ENCODE results near the gene SERTM1.

The SERTM1 gene

DNA sequence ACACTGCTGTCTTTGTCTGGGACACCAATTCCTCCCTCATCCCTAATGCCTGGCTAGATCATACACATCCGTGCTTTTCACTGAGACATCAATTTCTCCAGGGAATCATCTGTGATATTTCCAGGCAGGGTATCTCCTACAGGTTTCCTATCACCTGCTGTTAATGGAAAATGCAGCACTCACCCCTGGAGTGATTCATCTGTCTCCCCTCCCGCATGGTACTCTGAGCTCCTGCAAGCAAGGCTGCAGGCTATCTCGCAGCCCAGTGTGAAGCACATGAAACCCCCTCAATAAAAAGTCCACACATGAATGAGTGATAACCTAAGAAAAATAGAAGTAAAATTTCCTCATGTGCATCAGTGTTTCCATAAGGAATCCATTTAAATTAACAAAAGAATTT lies 38.5 kb downstream of the SERTM1 start:
- DNase-seq (ENCODE audit: low read depth) = no peak

- DNase-seq (ENCODE audit: low read depth) = no peak
These were observed 39.0 kb downstream of the SERTM1 start for GRCh38 chr13:36712770-36713169.

DNA sequence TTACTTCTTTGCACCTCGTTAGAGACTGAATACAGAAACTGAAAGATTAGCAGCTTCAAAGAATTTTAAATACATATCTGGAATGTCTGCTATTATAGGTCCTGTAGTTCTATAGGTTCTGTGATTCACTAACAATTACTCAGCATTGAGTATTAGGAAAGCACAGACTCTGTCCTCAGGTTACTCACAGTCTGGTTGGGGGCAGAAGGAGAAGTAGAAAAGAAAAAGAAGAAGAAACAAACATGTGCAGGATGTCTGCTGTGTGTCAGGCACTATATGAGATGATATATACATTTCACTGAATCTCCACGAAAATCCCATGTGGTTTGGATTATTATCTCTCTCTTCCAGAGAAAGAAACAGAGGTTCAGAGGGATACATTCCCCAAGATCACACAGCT lies 40.1 kb downstream of the SERTM1 start:
- no peak for DNase-seq (ENCODE audit: low read depth)

DNA sequence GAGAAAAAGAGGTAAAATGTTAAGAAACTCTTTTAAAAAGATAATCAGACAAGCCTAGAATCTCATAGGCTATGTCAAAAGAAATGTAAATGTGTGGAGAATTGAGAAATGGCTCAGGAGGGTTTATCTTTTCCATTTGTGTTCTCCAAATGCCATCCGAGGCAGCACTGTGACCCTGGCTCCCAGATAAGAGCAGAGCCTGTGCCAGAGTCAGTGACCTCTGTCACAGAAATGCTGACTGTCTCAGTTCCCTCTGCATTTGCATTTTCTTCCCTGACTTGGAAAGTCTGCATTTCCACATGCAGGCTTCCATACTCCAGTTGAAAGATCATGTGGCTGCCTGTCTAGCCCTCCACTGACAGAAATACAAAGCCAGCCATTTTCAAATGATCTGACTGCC lies 42.0 kb downstream of the SERTM1 start:
- no peak for DNase-seq (ENCODE audit: low read depth)

DNA sequence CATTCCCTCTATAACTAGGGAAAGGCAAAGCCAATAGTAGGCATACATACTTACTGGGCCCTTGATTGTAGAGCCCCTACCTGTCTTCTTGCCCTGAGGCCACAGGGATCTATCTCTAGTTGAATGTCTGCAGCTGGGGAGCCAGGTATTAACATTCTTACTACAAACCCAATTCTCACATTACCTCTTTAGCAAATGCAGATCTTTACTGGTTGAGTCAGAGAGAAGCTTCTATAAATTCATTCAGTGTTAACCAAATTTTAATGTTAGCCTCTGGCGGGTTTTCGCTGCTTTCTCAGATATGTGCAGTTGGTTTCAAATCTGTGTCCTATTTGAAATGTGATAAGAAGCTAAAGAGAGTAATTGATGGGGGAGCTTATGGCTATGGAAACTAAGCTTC lies 43.2 kb downstream of the SERTM1 start:
- no peak for DNase-seq (ENCODE audit: low read depth)

DNA sequence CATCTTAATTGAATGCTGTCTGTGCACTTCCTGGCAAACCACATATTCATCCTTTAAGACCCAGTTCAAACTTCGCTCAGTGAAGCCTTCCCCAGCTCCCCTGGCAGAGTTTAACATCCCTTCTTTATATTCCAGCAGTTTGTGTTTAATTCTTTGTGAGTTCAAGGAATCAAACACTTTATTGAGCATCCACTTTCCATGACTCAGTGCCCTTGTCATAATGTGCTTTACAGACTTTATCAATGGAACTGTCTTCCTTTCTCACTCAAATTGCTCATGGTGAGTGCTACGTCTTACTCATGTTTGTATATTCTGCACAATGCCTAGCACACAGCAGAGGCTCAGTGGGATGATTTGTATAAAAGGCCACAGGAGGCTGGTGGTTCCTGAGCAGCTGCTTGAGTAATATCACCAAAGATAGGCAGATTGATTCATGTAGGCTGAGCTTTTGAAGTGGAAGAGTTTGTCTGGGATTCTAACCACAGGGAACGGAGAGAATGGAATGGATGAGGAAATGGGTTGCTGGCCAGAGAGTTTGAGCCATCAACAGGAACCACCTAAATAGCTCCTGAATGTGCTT lies 44.2 kb downstream of the SERTM1 start:
- no peak for DNase-seq (ENCODE audit: low read depth)

DNA sequence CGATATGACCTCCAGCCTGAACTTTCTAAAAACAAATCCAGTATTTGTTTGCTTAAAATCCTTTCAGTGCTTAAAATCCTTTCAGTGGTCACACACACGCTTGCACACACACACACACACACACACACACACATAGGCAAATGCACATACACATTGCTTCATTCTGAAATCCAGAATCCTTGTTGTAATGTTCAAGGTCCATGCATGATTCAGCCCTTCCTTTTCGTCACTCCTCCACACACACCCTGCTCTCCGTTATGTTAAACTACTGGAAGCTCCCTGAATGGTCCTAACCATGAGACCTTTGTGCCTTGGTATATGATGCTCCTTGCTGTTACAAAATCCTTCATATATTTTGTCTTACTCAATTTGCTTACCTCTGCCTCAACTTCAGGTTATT lies 44.9 kb downstream of the SERTM1 start:
- DNase-seq (ENCODE audit: low read depth) = no peak

DNA sequence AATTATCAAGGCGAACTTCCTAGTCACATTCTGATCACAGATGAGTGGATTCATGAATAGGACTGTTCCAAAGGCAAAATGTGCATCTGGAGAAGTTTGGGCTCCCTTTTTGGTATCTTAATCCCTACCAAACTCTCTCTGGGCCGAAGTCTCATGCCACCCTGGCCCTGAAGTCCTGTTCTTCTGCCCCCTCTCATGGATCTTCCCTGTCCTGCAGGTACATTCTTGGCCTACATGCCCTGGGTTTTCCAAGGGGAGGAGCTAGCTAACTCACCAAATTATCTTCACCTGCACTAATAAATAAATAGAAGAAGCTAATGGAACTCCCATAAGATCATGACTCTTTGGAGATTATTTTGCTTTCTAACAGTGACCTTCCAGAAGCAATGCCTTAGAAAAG lies 50.3 kb downstream of the SERTM1 start:
- DNase-seq (ENCODE audit: low read depth) = no peak

DNA sequence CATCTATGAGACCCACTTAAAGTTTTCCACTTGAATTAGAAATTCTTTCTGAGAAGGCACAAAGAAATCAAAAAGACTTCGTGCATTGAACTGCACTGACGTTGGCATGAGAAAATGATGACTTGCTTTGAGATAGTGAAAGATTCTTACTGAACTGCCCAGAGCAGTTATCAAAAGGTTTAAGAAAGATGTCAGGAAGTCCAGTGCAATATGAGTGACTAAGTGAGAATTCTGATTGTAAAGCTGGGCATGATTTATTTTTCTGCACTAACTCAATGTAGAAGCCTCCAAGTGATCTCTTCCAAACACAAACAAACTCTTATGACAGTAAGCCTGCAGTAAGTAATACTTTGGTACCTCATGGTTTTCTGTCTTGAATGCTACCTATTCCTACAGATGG lies 52.1 kb downstream of the SERTM1 start:
- DNase-seq (ENCODE audit: low read depth) = no peak

DNA sequence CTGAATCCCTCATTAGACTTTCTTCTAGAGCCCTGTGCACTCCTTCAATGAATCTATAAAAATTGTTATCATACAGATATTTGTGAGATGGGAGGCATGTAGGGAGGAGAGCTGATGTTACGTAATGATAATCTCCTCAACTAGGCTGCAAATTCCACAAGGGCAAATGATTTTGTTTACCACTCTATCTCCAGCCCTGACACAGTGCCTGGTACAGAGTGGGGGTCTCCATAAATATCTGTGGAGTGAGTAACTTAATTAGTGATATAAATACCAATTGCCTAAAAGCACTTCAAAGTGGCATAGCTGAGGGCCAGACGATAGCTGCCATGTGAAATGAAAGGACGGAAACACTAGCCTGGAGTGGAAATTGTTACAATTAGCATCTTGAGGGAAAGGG lies 54.2 kb downstream of the SERTM1 start:
- DNase-seq (ENCODE audit: low read depth) = no peak

GRCh38 chr13:36736119-36736726 lies 62.4 kb downstream of the SERTM1 start:
- DNase-seq (ENCODE audit: low read depth) = peak; percentile 6

DNA sequence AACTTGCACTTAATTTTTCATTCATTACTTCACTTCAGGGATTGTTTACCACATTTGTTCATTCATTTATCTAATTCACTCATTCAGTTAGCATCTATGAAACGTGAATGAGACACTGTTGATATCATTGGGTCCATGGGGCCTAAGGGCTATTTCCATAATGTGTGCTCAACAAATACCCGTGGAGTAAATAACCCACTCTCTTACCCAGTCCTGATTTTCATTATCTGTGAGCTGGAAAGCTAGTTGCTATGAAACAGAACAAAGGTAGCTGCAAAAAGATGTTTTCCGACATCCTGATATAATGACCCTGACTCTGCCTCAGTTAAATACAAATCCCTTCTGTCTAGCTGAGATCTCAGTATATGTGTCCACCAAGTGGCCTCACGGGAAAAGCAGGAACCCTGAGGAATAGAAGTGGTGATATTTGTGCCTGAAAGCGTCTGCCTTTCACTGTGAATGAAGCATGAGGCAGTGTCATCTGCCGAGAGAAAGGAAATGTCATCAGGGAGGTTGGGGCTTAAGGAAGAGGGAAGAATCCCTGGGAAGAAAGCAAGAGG lies 63.8 kb downstream of the SERTM1 start:
- DNase-seq (ENCODE audit: low read depth) = no peak

DNA sequence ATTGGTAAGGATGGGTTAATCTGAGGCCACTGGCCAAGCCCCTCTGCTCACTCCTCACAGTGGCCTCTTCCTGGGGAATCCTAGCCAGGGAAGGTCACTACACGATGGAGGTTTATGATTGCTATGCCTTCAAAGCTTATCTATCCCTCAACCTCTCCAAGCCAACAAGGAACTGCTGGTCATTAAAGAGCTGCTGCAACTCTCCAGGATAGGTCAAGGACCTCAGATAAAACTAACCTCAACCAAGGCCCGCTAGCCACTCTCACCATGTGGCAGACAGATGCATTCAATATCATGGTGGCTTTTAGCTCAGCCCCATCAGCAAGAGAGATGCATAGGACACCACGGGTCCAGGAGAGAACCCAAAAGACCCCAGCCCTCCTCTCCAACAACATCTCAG lies 71.6 kb downstream of the SERTM1 start:
- DNase-seq (ENCODE audit: low read depth) = no peak

- DNase-seq (ENCODE audit: low read depth) = no peak
These were observed 72.2 kb downstream of the SERTM1 start for GRCh38 chr13:36746051-36746450.
